ENCODE data around the gene THPO. TPM values are rescaled to one million over a fixed set of nuclear protein-coding genes. Genes with fewer than 3 reads are reported as not detected.

Gene THPO
- total and polyA plus RNA-seq, 2 experiments from 2014 or later = 0.14 to 1.9 TPM

DNA sequence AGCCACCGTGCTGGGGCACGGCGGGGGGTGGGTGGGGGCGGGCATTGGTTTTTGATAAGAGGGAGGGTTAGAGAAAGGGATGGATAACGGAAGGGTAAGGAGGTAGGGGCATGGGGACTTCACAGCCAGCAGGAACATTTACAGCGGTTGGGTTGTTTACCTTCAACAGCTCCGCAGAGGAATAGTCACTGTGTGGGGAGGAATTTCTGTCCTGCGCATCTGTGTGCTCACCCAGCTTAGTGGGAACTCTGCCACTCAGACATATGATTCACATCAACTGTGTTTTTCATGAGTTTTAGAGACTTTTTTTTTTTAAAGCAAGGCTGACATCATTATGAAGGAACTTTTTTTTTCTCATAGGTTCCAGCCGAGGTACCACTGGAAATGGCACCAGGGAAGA is 21.4 kb upstream of the THPO start:
- H3K4me3 Mint-ChIP-seq = 0 out of 3 replicates have a peak overlapping the region, but pooled peaks have one; percentile 24
- peak overlapping the region; percentile 92; the same call in 1 of the 2 replicates for H2AFZ ChIP-seq

More for the DNA sequence above, 21.4 kb upstream of the THPO start:
- H3K4me1 Mint-ChIP-seq = peaks cover 7% of the 10 kb centered on the region; the same call in 1 of the 3 replicates
- H3K9me3 Mint-ChIP-seq = no peaks in the 10 kb centered on the region
- ATAC-seq (peak; percentile 81), DNase-seq (ENCODE audit: low spot score) (peak; percentile 36)
- Histone ChIP-seq H3K27me3 (ENCODE audit: insufficient read depth) (no peaks in the 10 kb centered on the region), H3K36me3 (ENCODE audit: insufficient read depth) (no peaks in the 10 kb centered on the region), H3K9me2 (ENCODE audit: insufficient read depth) (no peaks in the 10 kb centered on the region), H3K27ac (ENCODE audit: low read depth) (no peak overlapping the region), H3K4me1 (ENCODE audit: insufficient read depth) (no peaks in the 10 kb centered on the region; the same call in 1 of the 2 replicates), H3K79me2 (replicated peaks; ENCODE audit: insufficient read depth) (no peaks in the 10 kb centered on the region), H3K4me3 (no peak overlapping the region; the same call in 1 of the 2 replicates), H3F3A (replicated peaks; ENCODE audit: low read depth) (no peaks in the 10 kb centered on the region), H4K20me1 (replicated peaks; ENCODE audit: insufficient read depth) (no peaks in the 10 kb centered on the region), H3K4me2 (peak overlapping the region; percentile 68)
- peaks cover 16% of the 10 kb centered on the region for H3K27me3 Mint-ChIP-seq (ENCODE audit: insufficient read depth, low read depth, poor library complexity)
- TF ChIP-seq, protein P1, sequence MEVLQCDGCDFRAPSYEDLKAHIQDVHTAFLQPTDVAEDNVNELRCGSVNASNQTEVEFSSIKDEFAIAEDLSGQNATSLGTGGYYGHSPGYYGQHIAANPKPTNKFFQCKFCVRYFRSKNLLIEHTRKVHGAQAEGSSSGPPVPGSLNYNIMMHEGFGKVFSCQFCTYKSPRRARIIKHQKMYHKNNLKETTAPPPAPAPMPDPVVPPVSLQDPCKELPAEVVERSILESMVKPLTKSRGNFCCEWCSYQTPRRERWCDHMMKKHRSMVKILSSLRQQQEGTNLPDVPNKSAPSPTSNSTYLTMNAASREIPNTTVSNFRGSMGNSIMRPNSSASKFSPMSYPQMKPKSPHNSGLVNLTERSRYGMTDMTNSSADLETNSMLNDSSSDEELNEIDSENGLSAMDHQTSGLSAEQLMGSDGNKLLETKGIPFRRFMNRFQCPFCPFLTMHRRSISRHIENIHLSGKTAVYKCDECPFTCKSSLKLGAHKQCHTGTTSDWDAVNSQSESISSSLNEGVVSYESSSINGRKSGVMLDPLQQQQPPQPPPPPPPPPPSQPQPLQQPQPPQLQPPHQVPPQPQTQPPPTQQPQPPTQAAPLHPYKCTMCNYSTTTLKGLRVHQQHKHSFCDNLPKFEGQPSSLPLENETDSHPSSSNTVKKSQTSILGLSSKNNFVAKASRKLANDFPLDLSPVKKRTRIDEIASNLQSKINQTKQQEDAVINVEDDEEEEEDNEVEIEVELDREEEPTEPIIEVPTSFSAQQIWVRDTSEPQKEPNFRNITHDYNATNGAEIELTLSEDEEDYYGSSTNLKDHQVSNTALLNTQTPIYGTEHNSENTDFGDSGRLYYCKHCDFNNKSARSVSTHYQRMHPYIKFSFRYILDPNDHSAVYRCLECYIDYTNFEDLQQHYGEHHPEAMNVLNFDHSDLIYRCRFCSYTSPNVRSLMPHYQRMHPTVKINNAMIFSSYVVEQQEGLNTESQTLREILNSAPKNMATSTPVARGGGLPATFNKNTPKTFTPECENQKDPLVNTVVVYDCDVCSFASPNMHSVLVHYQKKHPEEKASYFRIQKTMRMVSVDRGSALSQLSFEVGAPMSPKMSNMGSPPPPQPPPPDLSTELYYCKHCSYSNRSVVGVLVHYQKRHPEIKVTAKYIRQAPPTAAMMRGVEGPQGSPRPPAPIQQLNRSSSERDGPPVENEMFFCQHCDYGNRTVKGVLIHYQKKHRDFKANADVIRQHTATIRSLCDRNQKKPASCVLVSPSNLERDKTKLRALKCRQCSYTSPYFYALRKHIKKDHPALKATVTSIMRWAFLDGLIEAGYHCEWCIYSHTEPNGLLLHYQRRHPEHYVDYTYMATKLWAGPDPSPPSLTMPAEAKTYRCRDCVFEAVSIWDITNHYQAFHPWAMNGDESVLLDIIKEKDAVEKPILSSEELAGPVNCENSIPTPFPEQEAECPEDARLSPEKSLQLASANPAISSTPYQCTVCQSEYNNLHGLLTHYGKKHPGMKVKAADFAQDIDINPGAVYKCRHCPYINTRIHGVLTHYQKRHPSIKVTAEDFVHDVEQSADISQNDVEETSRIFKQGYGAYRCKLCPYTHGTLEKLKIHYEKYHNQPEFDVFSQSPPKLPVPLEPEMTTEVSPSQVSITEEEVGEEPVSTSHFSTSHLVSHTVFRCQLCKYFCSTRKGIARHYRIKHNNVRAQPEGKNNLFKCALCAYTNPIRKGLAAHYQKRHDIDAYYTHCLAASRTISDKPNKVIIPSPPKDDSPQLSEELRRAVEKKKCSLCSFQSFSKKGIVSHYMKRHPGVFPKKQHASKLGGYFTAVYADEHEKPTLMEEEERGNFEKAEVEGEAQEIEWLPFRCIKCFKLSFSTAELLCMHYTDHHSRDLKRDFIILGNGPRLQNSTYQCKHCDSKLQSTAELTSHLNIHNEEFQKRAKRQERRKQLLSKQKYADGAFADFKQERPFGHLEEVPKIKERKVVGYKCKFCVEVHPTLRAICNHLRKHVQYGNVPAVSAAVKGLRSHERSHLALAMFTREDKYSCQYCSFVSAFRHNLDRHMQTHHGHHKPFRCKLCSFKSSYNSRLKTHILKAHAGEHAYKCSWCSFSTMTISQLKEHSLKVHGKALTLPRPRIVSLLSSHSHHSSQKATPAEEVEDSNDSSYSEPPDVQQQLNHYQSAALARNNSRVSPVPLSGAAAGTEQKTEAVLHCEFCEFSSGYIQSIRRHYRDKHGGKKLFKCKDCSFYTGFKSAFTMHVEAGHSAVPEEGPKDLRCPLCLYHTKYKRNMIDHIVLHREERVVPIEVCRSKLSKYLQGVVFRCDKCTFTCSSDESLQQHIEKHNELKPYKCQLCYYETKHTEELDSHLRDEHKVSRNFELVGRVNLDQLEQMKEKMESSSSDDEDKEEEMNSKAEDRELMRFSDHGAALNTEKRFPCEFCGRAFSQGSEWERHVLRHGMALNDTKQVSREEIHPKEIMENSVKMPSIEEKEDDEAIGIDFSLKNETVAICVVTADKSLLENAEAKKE (CRISPR knock-in tag; IDR thresholded peaks at IDR 0.05) = no peak
- no peak for TF ChIP-seq CREB1 (CRISPR knock-in tag; IDR thresholded peaks at IDR 0.05; ENCODE audit: low read depth)
- TF ChIP-seq EZH2 (IDR thresholded peaks at IDR 0.05; ENCODE audit: low read depth, unreplicated experiment) = no peak
- TF ChIP-seq JUNB (IDR thresholded peaks at IDR 0.05; ENCODE audit: unreplicated experiment) = no peak
- TF ChIP-seq STAT1 (IDR thresholded peaks at IDR 0.05; ENCODE audit: unreplicated experiment) = no peak
- TF ChIP-seq, protein P2, sequence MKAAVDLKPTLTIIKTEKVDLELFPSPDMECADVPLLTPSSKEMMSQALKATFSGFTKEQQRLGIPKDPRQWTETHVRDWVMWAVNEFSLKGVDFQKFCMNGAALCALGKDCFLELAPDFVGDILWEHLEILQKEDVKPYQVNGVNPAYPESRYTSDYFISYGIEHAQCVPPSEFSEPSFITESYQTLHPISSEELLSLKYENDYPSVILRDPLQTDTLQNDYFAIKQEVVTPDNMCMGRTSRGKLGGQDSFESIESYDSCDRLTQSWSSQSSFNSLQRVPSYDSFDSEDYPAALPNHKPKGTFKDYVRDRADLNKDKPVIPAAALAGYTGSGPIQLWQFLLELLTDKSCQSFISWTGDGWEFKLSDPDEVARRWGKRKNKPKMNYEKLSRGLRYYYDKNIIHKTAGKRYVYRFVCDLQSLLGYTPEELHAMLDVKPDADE (IDR thresholded peaks at IDR 0.05) = no peak
- no peak for TF ChIP-seq ZNF331 (CRISPR knock-in tag; IDR thresholded peaks at IDR 0.05; ENCODE audit: low read depth)
- TF ChIP-seq, protein P3, sequence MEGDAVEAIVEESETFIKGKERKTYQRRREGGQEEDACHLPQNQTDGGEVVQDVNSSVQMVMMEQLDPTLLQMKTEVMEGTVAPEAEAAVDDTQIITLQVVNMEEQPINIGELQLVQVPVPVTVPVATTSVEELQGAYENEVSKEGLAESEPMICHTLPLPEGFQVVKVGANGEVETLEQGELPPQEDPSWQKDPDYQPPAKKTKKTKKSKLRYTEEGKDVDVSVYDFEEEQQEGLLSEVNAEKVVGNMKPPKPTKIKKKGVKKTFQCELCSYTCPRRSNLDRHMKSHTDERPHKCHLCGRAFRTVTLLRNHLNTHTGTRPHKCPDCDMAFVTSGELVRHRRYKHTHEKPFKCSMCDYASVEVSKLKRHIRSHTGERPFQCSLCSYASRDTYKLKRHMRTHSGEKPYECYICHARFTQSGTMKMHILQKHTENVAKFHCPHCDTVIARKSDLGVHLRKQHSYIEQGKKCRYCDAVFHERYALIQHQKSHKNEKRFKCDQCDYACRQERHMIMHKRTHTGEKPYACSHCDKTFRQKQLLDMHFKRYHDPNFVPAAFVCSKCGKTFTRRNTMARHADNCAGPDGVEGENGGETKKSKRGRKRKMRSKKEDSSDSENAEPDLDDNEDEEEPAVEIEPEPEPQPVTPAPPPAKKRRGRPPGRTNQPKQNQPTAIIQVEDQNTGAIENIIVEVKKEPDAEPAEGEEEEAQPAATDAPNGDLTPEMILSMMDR (conservative IDR thresholded peaks at IDR 0.05; ENCODE audit: low read depth in 2 of 2) = no peak
- TF ChIP-seq NANOG (IDR thresholded peaks at IDR 0.05; ENCODE audit: borderline replicate concordance) = no peak
- TF ChIP-seq, protein P4, sequence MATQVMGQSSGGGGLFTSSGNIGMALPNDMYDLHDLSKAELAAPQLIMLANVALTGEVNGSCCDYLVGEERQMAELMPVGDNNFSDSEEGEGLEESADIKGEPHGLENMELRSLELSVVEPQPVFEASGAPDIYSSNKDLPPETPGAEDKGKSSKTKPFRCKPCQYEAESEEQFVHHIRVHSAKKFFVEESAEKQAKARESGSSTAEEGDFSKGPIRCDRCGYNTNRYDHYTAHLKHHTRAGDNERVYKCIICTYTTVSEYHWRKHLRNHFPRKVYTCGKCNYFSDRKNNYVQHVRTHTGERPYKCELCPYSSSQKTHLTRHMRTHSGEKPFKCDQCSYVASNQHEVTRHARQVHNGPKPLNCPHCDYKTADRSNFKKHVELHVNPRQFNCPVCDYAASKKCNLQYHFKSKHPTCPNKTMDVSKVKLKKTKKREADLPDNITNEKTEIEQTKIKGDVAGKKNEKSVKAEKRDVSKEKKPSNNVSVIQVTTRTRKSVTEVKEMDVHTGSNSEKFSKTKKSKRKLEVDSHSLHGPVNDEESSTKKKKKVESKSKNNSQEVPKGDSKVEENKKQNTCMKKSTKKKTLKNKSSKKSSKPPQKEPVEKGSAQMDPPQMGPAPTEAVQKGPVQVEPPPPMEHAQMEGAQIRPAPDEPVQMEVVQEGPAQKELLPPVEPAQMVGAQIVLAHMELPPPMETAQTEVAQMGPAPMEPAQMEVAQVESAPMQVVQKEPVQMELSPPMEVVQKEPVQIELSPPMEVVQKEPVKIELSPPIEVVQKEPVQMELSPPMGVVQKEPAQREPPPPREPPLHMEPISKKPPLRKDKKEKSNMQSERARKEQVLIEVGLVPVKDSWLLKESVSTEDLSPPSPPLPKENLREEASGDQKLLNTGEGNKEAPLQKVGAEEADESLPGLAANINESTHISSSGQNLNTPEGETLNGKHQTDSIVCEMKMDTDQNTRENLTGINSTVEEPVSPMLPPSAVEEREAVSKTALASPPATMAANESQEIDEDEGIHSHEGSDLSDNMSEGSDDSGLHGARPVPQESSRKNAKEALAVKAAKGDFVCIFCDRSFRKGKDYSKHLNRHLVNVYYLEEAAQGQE (IDR thresholded peaks at IDR 0.05; ENCODE audit: unreplicated experiment) = no peak
- no peak for TF ChIP-seq ZNF114 (CRISPR knock-in tag; IDR thresholded peaks at IDR 0.05)
- no peak for TF ChIP-seq POLR2AphosphoS5 (IDR thresholded peaks at IDR 0.05; ENCODE audit: low read depth)
- no peak for TF ChIP-seq EZH2phosphoT487 (IDR thresholded peaks at IDR 0.05; ENCODE audit: unreplicated experiment)
- H3K36me3 Mint-ChIP-seq (ENCODE audit: low read depth) = no peaks in the 10 kb centered on the region
- no peak overlapping the region for H3K27ac Mint-ChIP-seq
